GF-D8 (cell line): ENCODE results near the gene FOXD4L6.
"Not testable (repeated sequence)": the region's sequence is repeated elsewhere in the genome, so short reads cannot be mapped to it uniquely, and the experiment has no call there.

Experiments
- DNase-seq: peaks from one replicate; lab custom pipeline; 2025; lab: John Stamatoyannopoulos, UW

Gene FOXD4L6

DNA sequence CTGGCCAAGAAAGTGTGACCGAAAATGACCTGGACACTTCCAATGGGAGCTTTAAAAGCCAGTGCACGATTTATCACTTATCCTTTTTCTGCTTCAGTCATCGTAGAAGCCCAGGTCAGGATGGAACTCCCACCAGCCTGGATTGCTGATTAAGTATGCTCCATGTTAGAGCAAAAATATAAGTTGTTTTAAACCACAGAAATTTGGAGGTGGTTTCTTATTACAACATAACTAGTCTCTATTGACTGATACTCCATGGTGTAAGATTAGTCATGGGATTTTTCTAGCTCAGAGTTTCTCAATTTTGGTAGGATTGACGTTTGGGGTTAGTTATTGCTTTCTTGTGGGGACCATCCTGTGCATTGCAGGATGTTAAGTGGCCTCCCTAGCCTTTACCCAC is 29.7 kb downstream of the FOXD4L6 start:
- DNase-seq, result not testable (repeated sequence)

DNA sequence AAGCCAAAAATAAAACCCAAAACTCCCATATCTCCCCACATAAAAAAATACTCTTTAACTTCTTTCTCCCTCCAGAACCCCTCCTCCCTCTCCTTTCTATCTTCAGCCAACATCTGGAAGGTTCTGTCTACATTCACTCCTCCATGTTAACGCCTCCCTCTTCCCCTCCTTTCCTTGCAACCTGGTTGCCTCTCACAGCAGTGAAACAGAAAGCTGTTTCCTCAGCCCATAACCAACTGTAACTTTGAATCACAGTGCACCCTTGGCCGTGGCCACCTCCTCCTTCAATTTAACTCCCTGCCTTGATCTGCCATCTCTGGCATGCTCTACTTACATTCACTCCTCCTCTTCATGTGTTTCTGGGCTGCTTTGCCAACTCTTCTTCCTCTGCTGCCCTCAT is 33.4 kb downstream of the FOXD4L6 start:
- DNase-seq, result not testable (repeated sequence)

DNA sequence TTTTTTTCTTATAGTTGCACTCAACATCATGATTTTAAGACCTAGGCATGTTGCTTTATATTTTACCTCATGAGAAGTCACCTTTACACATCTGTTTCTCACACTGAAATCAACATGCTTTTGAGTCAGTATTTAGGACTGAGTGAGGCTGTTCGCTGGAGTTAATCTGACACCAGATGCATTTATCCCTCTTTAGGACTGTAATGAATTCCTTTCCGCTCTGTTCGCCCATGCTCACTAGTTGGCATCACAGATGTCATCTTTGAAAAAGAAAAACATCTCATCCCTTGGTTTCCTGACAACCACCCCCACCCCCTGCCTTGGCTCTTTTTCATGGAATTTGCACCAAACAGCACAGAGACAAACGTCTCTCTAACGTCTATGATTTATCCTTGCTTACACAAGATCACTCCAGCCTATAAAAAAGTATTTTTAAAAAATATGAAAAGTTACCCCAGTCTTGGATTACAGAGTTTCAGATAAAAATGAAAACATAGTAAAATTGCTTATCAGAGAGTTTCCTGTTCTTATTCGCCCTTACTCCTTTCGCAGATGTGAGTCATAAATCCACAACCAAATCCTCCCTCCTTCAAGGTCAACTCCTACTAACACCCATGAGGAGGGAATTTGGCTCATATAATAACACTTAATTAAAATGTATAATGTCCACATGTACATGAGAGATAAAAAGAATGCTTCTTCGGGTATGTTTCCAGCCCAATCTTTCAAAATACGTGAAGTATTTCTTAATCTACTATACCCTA is 34.3 kb downstream of the FOXD4L6 start:
- DNase-seq, result not testable (repeated sequence)

DNA sequence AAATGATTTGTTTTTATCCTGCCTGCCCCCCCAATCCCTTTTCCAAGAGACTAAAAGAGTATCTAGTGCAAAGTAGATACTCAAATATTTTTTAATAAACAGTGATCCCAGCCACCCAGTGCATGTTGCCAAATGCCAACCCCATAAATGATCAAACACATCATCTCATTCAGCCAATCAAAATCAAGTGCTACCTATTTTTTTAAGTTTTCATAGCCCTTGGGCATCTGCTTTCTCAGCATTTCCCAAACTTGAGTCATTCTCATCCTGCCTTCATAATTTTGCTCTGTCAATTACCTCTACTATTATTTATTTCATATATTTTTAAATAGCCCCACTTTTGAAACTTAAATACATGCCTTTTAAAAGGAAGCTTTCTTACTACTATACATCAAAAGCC is 37.6 kb downstream of the FOXD4L6 start:
- DNase-seq, result not testable (repeated sequence)

DNA sequence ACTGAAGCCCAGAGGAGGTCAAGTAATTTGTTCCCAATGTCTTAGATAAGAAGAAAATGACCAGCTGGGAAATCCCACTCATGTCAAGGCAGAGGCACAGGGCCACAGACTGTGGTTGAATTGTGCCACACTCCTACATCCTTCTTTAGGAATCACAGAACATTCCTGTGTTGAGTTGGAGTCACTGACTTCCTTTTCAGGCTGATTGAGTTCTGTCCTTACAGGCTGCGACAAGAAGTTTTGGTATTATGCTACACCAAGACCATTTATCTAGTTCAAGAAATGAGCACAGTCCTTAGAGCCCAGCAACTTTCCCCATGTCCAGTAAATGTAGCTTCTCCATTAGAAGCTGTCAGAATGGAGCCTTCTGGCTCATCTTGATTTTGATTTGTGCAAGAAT is 38.1 kb downstream of the FOXD4L6 start:
- DNase-seq, result not testable (repeated sequence)

DNA sequence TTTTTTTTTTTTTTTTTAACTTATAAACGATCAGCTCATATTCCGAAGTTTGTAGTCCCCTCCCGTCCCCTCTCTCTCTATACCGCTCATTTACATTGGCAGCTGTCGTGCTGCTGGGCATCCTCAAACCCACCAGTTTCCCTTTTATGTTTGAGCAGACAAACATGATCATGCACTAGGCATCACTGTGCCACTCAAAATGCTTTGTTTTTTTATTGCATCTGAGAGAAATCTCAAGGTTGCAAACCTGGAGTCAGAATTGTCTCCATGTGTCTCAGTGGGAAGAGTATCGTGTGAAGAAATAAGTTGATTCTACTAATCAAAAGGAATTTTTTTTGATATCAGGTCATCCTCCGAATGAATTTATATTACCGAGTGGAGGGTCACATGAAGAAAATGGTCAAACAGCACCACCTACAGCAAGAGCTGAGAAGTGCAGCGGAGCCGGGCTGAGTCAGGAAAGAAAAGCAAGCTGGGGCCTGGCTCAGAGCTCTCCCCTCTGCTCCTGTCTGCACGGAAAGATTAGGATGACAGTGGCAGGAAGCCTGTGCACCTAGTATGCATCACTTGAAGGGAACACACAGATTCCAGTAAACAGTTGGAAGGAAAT is 39.9 kb downstream of the FOXD4L6 start:
- not testable (repeated sequence) for DNase-seq

DNA sequence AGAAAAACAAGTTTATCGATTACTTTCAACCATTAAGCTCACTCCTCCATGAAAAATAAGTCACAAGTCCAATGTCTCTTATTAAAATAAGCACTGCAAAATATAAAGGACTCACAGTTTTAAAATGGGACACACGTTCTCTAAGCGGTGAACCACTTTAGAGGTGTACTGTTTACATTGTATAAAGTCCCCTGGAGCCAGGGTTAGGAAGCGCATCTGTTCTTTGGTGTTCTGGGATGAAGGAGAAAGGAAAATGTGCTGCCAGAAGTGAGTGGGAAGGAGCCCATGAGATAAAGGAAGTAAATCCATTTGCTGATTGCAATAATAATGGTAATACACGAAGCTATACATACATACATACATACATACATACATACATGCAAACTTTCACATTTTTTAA is 40.6 kb downstream of the FOXD4L6 start:
- not testable (repeated sequence) for DNase-seq

DNA sequence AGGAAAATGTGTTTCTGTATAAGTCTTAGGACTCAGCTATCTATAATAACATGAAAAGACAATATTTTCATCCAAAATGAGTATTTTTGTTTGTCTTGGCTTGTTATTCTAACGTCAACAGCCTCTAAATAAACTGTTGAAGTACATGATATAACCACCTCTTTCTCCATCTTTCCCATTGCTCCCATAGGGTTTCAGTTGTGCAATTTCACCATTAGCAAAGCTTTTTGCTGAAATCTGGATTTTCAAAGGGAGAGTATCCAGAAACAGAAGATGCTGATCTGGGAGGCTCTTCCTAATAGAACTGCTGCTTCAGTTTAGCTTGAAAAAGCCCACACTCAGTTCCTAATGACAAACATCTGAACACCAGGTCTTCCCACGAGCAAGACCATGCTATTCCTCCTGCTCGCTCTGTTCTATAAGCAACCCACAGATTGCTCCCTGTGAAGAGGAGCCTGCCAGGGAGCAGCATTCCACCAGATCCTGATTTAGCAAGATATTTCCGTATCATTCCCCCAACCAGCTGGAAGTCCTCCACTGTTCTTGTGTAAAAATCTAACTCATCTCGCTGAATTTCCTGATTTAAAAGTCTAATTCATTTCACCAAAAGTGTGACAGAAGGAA is 41.2 kb downstream of the FOXD4L6 start:
- not testable (repeated sequence) for DNase-seq

DNA sequence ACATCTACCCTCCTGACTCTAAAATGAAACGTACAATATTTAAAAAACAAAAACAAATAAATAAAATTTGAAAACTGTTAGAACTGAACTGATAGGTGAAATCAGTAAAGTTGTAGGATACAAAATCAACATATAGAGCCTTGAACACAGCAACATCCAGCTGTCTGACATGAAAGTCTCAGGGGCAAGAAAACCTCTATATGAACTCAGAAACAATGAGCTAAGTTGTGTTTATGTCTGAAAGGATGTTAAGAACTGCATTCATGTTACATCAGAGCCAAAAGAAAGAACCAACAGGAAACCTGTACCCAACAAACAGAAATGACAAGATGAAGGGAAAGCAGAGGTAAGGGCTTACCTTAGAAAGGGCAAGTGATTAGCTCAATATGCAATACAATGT is 41.8 kb downstream of the FOXD4L6 start:
- DNase-seq, result not testable (repeated sequence)

DNA sequence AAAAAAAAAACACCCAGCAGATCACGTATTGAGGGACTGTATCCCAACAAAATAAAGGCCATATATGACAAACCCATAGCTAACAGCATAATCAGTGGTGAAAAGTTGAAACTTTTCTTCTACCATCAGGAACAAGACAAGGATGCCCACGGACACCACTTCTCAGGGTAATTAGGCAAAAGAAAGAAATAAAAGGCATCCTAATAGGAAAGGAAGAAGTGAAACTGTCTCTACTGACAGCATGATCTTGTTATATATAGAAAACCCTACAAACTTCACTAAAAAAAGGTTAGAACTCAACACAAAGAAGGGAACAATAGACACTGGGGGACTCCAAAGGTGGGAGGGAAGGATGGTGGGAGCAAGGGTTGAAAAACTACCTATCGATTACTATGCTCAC is 42.3 kb downstream of the FOXD4L6 start:
- not testable (repeated sequence) for DNase-seq

DNA sequence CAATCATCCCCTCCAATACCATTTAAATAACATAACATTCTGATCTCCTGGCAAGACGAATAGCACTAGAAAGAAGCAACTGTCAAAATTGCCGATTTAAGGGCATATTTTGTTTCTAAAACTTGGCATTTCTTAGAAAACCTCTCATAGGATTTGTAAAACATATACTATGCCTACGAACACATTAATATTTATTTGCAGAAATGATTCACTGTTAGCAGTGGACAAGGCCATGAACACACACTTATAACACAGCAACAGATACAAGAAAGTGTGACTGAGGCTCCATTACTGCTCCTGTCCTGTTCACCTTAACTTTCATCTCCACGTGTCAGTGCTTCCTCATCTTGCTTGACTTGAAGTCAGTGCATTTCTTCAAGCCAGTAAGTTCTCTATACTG is 46.1 kb downstream of the FOXD4L6 start:
- not testable (repeated sequence) for DNase-seq

DNA sequence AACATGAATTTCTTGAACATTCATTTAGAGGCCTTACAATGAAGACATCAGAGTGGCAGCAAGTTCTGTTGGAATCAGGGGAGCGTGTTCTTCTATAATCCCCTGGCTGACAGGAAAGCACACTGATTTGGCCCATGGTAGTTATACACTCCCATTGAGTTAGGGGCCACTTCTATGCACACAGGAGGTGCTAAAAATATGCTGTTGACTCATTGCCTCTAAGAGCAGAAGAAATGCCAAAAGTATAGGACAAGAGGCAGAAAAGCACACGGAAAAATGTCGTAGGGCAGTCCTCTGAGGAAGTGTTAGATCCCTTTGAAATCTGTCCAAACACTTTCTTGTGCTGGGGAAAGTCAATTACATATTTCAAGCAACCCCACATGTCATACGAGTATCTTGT is 49.0 kb downstream of the FOXD4L6 start:
- not testable (repeated sequence) for DNase-seq

DNA sequence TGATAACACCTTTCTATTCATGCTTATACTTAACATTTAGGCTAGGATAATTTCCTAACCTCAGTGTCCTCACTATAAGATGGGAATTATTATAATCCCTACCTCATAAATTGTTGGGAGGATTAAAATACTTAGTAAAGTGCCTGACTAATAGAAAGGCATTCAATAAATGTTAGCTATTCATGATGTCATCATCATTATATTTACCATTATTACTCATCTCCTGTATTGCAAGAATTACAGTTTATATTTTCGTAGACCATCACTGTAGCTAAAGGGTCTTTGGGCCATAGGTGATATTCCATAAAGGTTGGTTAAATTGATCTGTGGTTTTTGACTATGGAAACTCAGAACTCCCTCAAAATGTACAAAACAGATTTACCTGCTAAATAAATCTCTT is 50.9 kb downstream of the FOXD4L6 start:
- not testable (repeated sequence) for DNase-seq
